HG03432 (cell line): ENCODE results near the gene FOLR1.
"Not testable (repeated sequence)": the region's sequence is repeated elsewhere in the genome, so short reads cannot be mapped to it uniquely, and the experiment has no call there.

Source experiments
- ATAC-seq: cut with Tn5 transposase; IDR thresholded peaks from one replicate; pipeline ENCODE4 v1.9.1; 2021; ENCODE audit warnings: mild to moderate bottlenecking, moderate library complexity; ENCODE audit not compliant: unreplicated experiment

Gene FOLR1

DNA sequence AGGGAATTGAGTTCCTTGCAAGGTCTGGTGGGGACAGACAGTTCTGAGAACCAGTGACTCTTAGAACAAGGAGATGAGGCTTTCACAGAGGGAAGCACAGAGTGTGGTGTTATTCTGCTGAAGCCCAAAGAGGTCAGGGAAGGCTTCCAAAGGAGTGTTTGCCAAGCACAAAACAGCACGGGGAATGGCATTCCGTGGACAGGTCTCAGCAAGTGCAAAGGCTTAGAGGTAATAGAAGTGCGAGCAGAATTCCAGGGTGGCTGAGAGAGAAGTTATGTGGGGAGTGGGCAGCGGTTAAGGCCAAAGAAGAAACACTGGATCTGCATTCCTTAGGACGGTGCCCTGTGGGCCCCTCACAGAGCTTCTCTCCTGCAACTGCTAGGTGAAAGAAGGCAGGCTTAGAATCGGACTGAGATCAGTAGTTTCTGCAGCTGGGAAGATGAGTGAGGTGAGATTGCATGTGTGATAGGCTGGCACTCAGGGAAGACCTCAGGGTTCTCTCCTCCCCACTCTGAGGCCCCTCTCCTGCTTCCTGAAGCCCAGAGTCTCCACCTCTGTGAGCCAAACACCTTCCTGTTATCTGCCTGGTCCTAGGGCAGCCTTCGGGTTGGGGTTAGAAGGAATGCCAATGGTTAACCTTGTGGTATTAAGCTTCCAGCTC lies 10.9 kb upstream of the FOLR1 start:
- not testable (repeated sequence) for ATAC-seq

DNA sequence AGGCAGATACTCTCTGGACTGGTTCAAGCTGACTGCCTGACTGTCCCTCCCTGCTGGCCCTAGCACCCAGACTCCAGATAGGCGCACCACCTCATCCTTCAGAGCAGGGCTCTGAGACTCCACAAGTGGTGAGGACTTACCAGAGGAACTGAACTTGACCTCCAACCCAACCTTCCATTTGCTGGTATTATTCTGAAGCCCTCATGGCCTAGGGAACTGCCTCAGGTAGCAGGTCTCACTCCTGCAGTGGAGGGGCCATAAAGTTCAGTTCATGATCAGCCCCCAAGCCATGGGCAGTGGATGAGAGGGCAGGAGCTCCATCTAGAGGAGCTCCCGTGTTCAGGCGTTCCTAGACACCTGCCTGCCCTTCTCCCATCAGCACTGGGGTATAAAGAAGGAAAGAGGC lies 10.4 kb upstream of the FOLR1 start:
- ATAC-seq: not testable (repeated sequence)

DNA sequence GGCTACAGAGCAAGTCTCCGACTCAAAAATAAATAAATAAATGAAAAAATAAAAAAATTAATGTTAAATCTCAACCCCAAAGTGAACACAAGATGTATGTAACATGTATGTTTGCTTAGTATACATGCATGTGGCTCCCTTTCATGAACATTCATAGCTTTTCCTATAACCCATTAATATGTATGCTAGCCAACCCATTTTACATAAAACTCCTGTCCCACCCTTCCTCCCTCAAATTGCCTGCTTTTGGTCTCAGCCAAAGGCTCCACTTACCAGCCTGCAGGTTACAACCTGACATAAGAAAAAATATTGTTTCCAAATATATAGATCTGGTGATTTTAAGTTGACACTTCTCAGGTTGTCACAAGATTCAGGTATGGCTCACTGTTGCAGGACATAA lies 3.7 kb upstream of the FOLR1 start:
- no peak for ATAC-seq

DNA sequence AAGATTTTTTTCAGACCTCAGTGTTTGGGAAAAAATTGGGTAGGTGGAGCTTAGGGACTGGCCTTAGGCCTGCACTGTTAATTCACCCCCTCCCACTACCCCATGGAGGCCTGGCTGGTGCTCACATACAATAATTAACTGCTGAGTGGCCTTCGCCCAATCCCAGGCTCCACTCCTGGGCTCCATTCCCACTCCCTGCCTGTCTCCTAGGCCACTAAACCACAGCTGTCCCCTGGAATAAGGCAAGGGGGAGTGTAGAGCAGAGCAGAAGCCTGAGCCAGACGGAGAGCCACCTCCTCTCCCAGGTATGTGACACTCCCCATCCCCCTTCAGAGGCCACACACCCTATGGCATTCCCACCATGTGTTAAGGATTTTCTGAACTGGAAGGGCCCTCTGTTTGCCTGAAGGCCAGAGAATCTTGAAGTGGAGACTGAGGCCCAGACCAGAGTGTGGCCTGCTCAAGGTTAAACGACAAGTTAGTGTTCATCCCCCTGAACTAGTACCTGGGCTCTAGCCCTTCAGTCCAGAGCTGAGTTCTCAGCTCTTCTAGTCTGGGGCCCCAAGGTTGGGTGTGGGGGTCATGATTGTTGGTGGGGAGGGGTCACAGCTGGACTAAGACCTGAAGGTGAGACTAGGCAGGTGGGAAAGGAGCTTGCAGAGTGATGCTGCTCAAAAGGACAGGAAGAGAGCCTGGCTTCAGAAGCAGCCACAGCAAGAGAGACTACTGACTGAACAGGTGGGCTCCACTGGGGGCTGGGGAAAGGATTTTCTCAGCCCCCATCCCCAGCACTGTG lies 2.3 kb upstream of the FOLR1 start:
- ATAC-seq: no peak

DNA sequence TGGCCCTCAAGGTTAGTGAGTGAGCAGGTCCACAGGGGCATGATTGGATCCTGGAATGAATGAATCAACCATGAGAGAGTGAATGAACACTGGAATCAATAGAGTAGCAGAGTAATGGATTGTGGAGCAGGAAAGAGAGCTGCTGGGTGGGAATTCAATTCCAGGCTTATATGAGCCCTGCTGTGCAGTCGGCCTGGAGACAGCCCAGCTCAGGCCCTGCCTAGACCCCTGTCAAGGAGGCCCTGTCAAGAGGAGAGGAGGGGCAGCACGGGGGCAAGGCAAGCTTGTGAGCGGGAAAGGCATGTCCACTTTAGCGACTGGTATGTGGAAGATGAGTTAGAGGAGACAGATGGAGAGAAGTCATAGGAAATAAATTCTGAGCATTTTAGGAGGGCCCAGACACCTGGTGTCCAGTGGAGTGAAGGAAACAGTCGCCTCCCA lies 1.3 kb upstream of the FOLR1 start:
- no peak for ATAC-seq

DNA sequence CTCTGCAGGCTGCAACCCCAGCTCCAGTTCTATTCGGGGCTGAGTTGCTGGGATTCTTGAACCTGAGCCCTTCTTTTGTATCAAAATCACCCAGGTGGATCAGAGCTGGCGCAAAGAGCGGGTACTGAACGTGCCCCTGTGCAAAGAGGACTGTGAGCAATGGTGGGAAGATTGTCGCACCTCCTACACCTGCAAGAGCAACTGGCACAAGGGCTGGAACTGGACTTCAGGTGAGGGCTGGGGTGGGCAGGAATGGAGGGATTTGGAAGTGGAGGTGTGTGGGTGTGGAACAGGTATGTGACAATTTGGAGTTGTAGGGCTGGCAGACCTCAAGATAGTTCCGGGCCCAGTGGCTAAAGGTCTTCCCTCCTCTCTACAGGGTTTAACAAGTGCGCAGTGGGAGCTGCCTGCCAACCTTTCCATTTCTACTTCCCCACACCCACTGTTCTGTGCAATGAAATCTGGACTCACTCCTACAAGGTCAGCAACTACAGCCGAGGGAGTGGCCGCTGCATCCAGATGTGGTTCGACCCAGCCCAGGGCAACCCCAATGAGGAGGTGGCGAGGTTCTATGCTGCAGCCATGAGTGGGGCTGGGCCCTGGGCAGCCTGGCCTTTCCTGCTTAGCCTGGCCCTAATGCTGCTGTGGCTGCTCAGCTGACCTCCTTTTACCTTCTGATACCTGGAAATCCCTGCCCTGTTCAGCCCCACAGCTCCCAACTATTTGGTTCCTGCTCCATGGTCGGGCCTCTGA lies 3.8 kb downstream of the FOLR1 start:
- ATAC-seq: no peak

DNA sequence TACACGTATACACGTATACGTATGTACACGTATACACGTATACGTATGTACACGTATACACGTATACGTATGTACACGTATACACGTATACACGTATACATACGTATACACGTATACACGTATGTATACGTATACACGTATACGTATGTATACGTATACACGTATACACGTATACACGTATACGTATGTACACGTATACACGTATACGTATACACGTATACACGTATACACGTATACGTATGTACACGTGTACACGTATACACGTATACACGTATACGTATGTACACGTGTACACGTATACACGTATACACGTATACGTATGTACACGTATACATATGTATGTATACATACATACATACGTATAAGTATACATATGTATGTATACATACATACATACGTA lies 9.5 kb downstream of the FOLR1 start:
- not testable (repeated sequence) for ATAC-seq

DNA sequence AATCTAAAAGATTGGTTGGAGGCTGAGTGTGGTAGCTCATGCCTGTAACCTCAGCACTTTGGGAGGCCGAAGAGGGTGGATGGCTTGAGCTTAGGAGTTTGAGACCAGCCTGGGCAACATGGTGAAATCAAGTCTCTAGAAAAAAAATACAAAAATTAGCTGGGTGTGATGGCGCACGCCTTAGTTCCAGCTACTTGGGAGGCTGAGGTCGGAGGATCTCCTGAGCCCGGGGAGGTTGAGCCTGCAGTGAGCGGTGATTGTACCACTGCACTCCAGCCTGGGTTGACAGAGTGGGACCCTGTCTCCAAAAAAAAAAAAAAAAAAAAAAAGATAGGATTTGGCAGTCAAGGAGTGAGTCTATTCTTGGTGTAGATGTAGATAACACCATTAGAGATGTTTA lies 10.6 kb downstream of the FOLR1 start:
- ATAC-seq: no peak

DNA sequence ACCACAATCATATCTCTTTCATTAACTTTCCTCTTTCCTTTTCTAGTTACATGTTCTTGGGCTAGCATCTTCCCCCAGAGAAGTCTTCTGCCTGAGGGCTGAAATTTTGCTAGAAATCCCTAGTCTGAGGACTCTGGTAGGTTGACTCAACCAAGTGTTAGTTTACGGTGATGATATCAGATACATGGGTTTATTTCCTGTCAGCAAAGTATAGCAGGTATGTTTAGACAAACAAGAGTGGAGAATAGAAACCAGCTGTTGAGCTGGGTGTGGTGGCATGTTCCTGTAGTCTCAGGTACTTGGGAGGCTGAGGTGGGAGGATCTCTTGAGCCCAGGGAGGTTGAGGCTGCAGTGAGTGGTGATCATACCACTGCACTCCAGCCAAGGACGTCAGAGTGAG lies 11.2 kb downstream of the FOLR1 start:
- ATAC-seq: no peak

DNA sequence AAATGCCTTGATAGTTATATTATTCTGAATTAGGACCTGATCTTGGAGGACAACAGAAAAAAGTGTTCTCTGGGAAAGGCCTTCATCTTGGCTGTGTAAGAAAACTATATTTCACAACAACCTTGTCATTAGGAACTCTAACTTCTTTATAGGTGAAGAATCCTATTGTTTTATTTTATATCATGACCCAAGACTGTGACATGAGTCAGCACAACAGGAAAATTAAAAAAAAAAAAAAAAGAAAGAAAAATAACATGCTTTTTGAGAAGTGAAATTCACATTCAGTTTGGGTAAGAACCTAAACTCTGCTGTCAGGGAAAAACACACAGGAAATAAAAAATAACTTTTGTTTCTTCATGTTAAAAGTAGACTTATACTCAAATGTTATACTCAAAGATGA lies 12.9 kb downstream of the FOLR1 start:
- ATAC-seq: no peak

DNA sequence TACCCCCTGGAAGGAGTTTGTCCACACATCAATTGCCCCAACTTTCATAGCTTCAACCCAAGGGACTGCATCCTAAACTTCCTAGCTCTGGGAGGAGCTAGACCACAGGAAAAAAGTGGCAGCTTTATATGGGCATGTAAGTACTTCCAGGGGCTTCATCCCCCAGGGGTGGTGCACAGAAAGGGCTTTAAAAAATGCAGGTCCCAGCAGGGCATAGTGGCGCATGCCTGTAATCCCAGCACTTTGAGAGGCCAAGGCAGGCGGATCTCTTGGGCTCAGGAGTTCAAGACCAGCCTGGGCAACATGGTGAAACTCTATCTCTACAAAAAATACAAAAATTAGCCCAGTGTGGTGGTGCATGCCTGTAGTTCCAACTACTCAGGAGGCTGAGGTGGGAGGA lies 14.9 kb downstream of the FOLR1 start:
- not testable (repeated sequence) for ATAC-seq

DNA sequence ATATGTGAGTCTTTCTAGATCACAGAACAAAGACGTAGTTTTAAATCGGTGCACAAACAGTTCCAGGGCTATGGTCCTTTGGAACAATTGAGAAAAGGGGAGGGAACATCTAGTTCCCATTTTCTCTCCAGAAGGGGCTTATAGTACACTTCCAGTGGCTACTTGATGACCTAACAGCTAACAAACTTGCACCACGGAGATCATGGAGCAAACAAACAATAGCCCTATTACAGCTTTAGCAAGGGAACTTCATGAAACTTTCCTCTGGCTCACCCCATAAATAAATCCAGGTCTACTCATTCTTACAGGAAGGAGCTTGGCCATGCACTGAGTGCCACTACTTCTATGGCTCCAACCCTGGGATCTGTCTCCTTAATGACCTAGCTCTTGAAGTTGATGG lies 16.3 kb downstream of the FOLR1 start:
- no peak for ATAC-seq

DNA sequence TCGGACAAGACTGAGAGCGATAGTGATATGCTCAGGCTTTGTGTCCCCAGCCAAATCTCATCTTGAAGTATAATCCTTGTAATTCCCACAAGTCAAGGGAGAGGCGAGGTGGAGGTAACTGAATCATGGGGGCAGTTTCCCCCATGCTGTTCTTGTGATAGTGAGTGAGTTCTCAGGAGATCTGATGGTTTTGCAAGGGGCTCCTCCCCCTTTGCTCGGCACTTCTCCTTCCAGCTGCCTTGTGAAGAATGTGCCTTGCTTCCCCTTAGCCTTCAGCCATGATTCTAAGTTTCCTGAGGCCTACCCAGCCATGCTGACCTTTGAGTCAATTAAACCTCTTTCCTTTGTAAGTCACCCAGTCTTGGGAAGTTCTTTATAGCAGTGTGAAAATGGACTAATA lies 17.2 kb downstream of the FOLR1 start:
- no peak for ATAC-seq

DNA sequence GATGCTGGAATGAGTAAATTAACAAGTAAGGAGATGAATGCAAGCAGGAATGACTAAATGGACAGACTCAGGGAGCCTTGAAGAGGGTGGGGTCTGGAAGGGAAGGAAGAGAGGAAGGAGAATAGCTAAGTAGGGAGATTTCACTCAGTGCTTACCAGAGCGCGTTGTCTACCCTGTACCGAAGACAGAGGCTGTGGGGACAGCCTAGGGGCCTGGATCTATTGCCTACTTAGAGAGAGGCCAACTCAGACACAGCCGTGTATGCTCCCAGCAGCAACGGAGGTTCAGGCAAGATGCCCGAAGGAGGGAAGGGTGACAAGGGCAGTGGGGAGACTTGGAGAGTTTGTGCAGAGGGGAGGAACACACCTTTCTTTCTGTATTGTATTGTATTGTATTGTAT lies 24.7 kb downstream of the FOLR1 start, which contains the start of gene FOLR2:
Gene FOLR2 (plus strand): TSS at position 157 of the 400 bp plus-strand sequence. CDS start 1,791 bp downstream, outside the sequence.
- no peak for ATAC-seq

DNA sequence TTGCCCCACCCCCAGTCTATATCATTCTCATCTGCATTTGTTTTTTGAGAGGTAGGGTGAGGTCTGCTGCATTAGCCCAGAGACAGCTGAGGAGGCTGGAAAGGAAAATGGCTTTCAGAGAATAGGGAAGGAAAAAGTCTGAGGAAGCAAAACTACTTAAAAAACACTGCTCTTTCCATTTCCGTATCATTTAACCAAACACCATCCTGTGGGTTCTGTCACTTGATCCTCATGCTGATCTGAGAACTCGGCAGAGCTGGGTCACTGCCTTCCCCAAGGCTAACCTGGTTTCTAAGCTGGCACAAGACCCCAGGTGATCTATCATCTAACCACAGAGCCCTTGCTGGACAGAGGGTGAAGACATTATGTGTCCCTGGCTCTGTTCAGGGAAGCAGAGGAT lies 25.9 kb downstream of the FOLR1 start:
- no peak for ATAC-seq

DNA sequence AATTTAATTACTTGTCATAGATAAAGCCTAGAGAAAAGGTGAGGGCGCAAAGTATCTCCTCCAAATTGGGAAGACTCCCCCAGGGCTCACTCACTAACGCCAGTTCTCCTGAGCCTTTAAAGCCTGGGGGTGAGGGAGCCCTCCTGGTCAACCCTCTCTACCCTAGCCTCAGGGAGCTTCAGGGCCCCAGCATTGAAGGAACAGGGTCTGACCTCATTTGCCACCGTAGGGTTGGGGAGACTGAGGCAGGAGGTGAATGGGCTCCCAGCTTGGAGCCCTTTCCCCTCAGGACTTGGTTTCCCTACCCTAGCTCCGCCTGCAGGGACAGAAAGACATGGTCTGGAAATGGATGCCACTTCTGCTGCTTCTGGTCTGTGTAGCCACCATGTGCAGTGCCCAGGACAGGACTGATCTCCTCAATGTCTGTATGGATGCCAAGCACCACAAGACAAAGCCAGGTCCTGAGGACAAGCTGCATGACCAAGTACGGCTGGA lies 26.4 kb downstream of the FOLR1 start:
- ATAC-seq: no peak

DNA sequence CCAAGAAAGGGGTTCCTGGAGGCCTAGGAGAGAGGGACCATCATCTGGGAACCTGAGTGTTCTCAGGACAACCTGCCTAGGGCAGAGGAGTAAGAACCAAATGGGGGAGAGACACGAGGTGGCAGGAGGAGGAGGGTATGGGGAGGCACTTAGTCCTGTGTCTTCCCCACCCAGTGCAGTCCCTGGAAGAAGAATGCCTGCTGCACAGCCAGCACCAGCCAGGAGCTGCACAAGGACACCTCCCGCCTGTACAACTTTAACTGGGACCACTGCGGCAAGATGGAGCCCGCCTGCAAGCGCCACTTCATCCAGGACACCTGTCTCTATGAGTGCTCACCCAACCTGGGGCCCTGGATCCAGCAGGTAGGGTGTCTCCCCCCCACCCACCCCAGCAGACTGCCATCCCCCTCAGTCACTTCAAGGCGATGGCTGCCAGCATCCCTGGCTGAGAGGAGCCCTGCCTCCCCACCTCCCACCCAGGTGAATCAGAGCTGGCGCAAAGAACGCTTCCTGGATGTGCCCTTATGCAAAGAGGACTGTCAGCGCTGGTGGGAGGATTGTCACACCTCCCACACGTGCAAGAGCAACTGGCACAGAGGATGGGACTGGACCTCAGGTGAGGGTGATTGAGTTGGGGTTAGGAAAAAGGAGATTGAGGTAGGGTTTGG lies 28.9 kb downstream of the FOLR1 start:
- no peak for ATAC-seq

DNA sequence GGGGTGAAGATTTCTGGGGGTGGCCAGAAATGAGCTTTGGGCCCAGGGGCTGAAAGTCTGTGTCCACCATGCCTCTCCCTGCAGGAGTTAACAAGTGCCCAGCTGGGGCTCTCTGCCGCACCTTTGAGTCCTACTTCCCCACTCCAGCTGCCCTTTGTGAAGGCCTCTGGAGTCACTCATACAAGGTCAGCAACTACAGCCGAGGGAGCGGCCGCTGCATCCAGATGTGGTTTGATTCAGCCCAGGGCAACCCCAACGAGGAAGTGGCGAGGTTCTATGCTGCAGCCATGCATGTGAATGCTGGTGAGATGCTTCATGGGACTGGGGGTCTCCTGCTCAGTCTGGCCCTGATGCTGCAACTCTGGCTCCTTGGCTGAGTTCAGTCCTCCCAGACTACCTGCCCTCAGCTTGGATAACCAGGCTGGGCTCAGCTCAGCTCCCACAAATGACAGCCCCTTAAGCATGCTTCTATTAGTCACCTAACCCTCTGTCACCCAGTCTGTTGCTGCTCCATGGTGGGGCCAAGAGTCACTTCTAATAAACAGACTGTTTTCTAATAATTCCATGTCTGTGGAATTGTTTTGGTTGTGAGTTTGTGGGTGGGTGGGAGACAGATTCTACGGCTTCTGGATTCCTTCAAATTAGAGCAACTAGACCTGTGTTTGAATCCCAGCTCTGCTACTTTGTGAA lies 29.6 kb downstream of the FOLR1 start:
- no peak for ATAC-seq

DNA sequence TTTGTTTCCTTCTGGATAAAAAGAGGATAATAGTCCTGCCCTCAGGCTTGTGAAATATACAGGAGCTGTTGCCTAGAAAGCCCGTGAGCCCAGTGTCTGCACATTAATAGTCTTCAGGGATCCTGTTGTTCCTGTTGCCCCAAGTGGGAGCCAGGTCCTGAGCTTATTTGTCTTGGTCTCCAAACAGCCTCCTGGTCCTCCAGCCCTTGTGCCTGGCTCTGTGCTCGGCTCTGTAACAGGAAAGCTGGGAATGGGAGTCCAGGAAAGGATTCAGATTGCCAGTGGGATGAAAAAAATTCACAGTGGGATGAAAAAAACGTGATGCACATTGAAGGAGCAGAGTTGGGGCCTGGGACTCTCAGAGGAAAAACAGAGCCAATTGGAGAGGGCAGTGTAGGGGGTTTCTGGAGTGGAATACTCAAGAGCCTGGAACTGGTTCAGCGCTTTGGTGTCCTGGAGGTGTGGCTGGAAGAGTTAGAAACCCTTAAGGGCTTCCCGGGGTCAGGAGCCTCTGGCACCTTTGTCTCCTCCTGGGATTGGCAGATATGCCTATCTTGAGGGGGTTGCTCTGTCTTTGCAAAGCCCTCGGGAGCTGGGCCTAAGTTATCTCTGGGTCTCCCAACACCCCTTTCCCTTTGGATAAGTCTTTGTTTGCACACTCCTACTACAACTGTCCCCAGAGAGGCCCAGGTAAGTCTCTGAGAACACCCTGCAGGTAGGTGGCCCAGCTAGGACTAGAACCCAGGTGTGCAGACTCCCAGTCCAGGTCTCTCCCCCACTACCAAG lies 30.4 kb downstream of the FOLR1 start:
- no peak for ATAC-seq
